Ammon's horn (tissue), 1 donor: ENCODE results near the gene CAB39.
A peak's percentile ranks its signal among the peaks of the same experiment; 100 is the strongest.

Source experiments
- DNase-seq: peaks from one replicate; pipeline ENCODE4 v3.0.0-alpha.2; 2016; ENCODE audit warnings: low spot score

The CAB39 gene

GRCh38 chr2:230757476-230757875 lies 44.8 kb downstream of the CAB39 start:
- DNase-seq = peak; percentile 6

GRCh38 chr2:230758566-230759480 lies 46.2 kb downstream of the CAB39 start:
- DNase-seq = no peak

GRCh38 chr2:230759481-230760167 lies 47.0 kb downstream of the CAB39 start:
- peak; percentile 47 for DNase-seq

- no peak for DNase-seq
These were observed 49.1 kb downstream of the CAB39 start for GRCh38 chr2:230761704-230762103.

- no peak for DNase-seq
These were observed 49.8 kb downstream of the CAB39 start for GRCh38 chr2:230762317-230762896.

- no peak for DNase-seq
These were observed 51.7 kb downstream of the CAB39 start for GRCh38 chr2:230764346-230764745.

GRCh38 chr2:230765611-230766300 lies 53.1 kb downstream of the CAB39 start:
- DNase-seq = no peak

- DNase-seq = no peak
These were observed 55.3 kb downstream of the CAB39 start for GRCh38 chr2:230767862-230768388.

- DNase-seq = no peak
These were observed 58.2 kb downstream of the CAB39 start for GRCh38 chr2:230770804-230771203.

GRCh38 chr2:230772156-230772555 lies 59.5 kb downstream of the CAB39 start:
- no peak for DNase-seq

GRCh38 chr2:230773039-230773773 lies 60.6 kb downstream of the CAB39 start:
- no peak for DNase-seq

GRCh38 chr2:230774348-230774951 lies 61.8 kb downstream of the CAB39 start:
- no peak for DNase-seq

GRCh38 chr2:230775737-230776136 lies 63.1 kb downstream of the CAB39 start:
- no peak for DNase-seq

GRCh38 chr2:230777721-230778120 lies 65.1 kb downstream of the CAB39 start:
- DNase-seq = no peak

GRCh38 chr2:230778350-230779063 lies 65.9 kb downstream of the CAB39 start:
- DNase-seq = no peak

GRCh38 chr2:230779126-230779525 lies 66.5 kb downstream of the CAB39 start:
- no peak for DNase-seq

GRCh38 chr2:230779607-230780006 lies 67.0 kb downstream of the CAB39 start:
- no peak for DNase-seq

- DNase-seq = peak; percentile 12
These were observed 68.6 kb downstream of the CAB39 start for GRCh38 chr2:230781130-230781797.

GRCh38 chr2:230783101-230783500 lies 70.5 kb downstream of the CAB39 start:
- no peak for DNase-seq

- no peak for DNase-seq
These were observed 72.2 kb downstream of the CAB39 start for GRCh38 chr2:230784795-230785194.
